ENCODE results near the gene APOL6.
"Not testable (repeated sequence)": the region's sequence is repeated elsewhere in the genome, so short reads cannot be mapped to it uniquely, and the experiment has no call there.

APOL6 gene

GRCh38 chr22:35664955-35665587 lies 16.8 kb downstream of the APOL6 start:
- Histone ChIP-seq H3K36me3 (replicated peaks) (no peaks in the 10 kb centered on the region), H3K27ac (no peak overlapping the region), H3K27me3 (replicated peaks) (no peaks in the 10 kb centered on the region), H3K4me3 (ENCODE audit: low read depth, low read length) (no peak overlapping the region)
- TF ChIP-seq, protein P1, sequence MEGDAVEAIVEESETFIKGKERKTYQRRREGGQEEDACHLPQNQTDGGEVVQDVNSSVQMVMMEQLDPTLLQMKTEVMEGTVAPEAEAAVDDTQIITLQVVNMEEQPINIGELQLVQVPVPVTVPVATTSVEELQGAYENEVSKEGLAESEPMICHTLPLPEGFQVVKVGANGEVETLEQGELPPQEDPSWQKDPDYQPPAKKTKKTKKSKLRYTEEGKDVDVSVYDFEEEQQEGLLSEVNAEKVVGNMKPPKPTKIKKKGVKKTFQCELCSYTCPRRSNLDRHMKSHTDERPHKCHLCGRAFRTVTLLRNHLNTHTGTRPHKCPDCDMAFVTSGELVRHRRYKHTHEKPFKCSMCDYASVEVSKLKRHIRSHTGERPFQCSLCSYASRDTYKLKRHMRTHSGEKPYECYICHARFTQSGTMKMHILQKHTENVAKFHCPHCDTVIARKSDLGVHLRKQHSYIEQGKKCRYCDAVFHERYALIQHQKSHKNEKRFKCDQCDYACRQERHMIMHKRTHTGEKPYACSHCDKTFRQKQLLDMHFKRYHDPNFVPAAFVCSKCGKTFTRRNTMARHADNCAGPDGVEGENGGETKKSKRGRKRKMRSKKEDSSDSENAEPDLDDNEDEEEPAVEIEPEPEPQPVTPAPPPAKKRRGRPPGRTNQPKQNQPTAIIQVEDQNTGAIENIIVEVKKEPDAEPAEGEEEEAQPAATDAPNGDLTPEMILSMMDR (IDR thresholded peaks at IDR 0.05; ENCODE audit: low read depth, low read length, missing control alignments): no peak
- DNase-seq: no peak
- in situ Hi-C loops (cut with HindIII; ENCODE audit: low pct_ligation_motif_present, low sequenced_read_pairs): no loop called here

- H3K27ac ChIP-seq; DNase-seq; H3K27me3 ChIP-seq (replicated peaks); H3K36me3 ChIP-seq (replicated peaks); in situ Hi-C loops (cut with HindIII; ENCODE audit: low pct_ligation_motif_present, low sequenced_read_pairs); H3K4me3 ChIP-seq (ENCODE audit: low read depth, low read length): not testable (repeated sequence)
Measured at GRCh38 chr22:35666699-35667098, 18.5 kb downstream of the APOL6 start.

- TF ChIP-seq, protein P1 (IDR thresholded peaks at IDR 0.05; ENCODE audit: low read depth, low read length, missing control alignments): no peak
- Histone ChIP-seq H3K27ac (no peak overlapping the region), H3K4me3 (ENCODE audit: low read depth, low read length) (no peak overlapping the region), H3K27me3 (replicated peaks) (no peaks in the 10 kb centered on the region), H3K36me3 (replicated peaks) (no peaks in the 10 kb centered on the region)
- in situ Hi-C loops (cut with HindIII; ENCODE audit: low pct_ligation_motif_present, low sequenced_read_pairs): no loop called here
- DNase-seq: no peak
Measured at GRCh38 chr22:35674335-35674734, 26.1 kb downstream of the APOL6 start.

- H3K4me3 ChIP-seq (ENCODE audit: low read depth, low read length); H3K27me3 ChIP-seq (replicated peaks); H3K36me3 ChIP-seq (replicated peaks); in situ Hi-C loops (cut with HindIII; ENCODE audit: low pct_ligation_motif_present, low sequenced_read_pairs); DNase-seq; H3K27ac ChIP-seq: not testable (repeated sequence)
Measured at GRCh38 chr22:35676065-35676464, 27.8 kb downstream of the APOL6 start.

DNA sequence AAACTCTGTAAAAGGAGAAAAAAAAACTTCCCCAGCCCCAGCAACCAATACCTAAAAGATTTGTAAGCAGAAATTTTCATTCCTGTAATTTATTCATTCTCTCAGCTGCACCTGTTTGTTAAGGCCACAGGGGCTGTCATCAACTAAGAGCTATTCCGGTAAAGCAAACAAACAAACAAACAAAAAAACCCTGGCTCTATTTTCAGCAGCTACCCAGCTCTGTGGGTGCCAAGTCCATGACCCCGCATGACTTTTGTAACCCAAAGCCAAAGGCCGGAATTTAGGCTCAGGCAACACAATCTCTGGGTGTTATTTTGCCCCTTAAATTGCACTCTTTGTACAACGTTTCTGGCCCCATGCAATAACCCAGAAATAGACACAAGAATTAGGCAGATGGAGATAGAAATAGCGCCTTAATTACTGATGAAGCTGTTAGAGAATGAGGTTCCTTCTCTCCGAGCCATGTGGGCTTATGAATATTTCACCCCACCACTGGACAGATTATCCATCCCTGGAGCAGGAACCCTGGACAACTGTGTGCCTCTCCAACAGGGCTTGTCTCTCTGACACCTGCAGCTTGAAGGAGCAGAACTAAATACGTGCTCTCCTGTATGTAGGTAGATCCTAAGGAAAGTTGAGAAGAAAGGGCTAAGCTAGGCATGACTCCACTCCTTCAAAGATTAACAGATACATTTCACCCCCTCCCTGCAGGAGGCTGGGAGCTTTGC lies 29.4 kb downstream of the APOL6 start:
- H3K36me3 ChIP-seq (replicated peaks): no peaks in the 10 kb centered on the region
- no peak overlapping the region for H3K27ac ChIP-seq
- no peaks in the 10 kb centered on the region for H3K27me3 ChIP-seq (replicated peaks)
- DNase-seq: no peak
- TF ChIP-seq, protein P1 (IDR thresholded peaks at IDR 0.05; ENCODE audit: low read depth, low read length, missing control alignments): no peak
- no peak overlapping the region for H3K4me3 ChIP-seq (ENCODE audit: low read depth, low read length)
- in situ Hi-C loops (cut with HindIII; ENCODE audit: low pct_ligation_motif_present, low sequenced_read_pairs): no loop called here

DNA sequence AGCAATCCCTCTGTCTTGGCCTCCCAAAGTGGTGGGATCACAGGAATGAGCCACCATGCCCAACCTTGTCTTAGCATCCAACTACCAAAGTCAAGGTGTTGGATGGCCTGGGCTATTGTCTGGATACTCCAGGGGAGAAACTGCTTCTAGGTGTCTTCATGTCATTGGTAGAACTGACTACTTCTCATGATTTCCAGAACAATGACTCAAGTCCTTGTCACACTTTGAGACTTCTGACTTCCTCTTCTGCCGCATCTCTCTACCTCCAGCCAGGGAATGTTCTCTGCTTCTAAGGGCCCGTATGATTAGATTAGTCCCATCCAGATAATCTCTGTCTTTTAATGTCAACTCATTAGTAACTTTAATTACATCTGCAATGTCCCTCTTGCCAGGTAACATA lies 30.6 kb downstream of the APOL6 start:
- in situ Hi-C loops (cut with HindIII; ENCODE audit: low pct_ligation_motif_present, low sequenced_read_pairs): no loop called here
- Histone ChIP-seq H3K4me3 (ENCODE audit: low read depth, low read length) (no peak overlapping the region), H3K27me3 (replicated peaks) (no peaks in the 10 kb centered on the region), H3K27ac (no peak overlapping the region), H3K36me3 (replicated peaks) (no peaks in the 10 kb centered on the region)
- TF ChIP-seq, protein P1 (IDR thresholded peaks at IDR 0.05; ENCODE audit: low read depth, low read length, missing control alignments): no peak
- DNase-seq: no peak

DNA sequence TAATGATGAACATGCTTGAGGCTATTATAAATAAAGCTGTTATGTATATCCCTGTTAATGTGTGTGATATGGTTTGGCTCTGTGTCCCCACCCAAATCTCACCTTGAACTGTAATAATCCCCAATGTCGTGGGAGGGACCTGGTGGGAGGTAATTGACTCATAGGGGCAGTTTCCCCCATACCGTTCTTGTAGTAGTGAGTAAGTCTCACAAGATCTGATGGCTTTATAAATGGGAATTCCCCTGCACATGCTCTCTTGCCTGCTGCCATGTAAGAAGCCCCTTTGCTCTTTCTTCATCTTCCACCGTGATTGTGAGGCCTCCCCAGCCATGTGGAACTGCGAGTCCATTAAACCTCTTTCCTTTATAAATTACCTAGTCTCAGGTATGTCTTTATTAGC lies 31.2 kb downstream of the APOL6 start:
- in situ Hi-C loops (cut with HindIII; ENCODE audit: low pct_ligation_motif_present, low sequenced_read_pairs); H3K27me3 ChIP-seq (replicated peaks); H3K36me3 ChIP-seq (replicated peaks); H3K27ac ChIP-seq; H3K4me3 ChIP-seq (ENCODE audit: low read depth, low read length): not testable (repeated sequence)
- peak; percentile 28 for DNase-seq
